Measurements from ENCODE around the gene CDT1. TPM values are rescaled to one million over a fixed set of nuclear protein-coding genes. Genes with fewer than 3 reads are reported as not detected.

Gene CDT1
- total RNA-seq, 3 donors from 2014 or later (not counting 1 experiment from before 2014, with no cell fraction given) = 2.2 to 3.8 (median 2.6) TPM

- H3K27me3 Mint-ChIP-seq (ENCODE audit: low read depth in 2 of 2) = no peaks in the 10 kb centered on the region
- no peak overlapping the region for H3K4me3 ChIP-seq (ENCODE audit: low read length)
- no peaks in the 10 kb centered on the region for H3K9me3 ChIP-seq (ENCODE audit: control insufficient read depth, insufficient read depth, low read length)
- no peak for TF ChIP-seq CTCF (IDR thresholded peaks at IDR 0.05)
- no peaks in the 10 kb centered on the region for H3K4me1 Mint-ChIP-seq
- H3K4me1 ChIP-seq (ENCODE audit: control insufficient read depth, insufficient read depth, low read length) = no peaks in the 10 kb centered on the region
- 96% methylated on average over 12 of the region's 12 CpGs for whole genome bisulfite sequencing (ENCODE audit: insufficient coverage)
- no peak overlapping the region for H3K27ac ChIP-seq (ENCODE audit: low read length)
- no peaks in the 10 kb centered on the region for H3K9me3 Mint-ChIP-seq
- intact Hi-C loops (cut with micrococcal nuclease) = no loop called here
- no peak for ATAC-seq
- no peaks in the 10 kb centered on the region for H3K36me3 Mint-ChIP-seq
- H3K27ac Mint-ChIP-seq = no peak overlapping the region
- no peak for DNase-seq
- H3K4me3 Mint-ChIP-seq = no peak overlapping the region
- H3K36me3 ChIP-seq (ENCODE audit: control insufficient read depth, insufficient read depth, low read length) = peaks cover 18% of the 10 kb centered on the region
- H3K27me3 ChIP-seq (ENCODE audit: control insufficient read depth, insufficient read depth, low read length) = no peaks in the 10 kb centered on the region
These were observed 21.6 kb downstream of the CDT1 start for GRCh38 chr16:88825146-88825545.

DNA sequence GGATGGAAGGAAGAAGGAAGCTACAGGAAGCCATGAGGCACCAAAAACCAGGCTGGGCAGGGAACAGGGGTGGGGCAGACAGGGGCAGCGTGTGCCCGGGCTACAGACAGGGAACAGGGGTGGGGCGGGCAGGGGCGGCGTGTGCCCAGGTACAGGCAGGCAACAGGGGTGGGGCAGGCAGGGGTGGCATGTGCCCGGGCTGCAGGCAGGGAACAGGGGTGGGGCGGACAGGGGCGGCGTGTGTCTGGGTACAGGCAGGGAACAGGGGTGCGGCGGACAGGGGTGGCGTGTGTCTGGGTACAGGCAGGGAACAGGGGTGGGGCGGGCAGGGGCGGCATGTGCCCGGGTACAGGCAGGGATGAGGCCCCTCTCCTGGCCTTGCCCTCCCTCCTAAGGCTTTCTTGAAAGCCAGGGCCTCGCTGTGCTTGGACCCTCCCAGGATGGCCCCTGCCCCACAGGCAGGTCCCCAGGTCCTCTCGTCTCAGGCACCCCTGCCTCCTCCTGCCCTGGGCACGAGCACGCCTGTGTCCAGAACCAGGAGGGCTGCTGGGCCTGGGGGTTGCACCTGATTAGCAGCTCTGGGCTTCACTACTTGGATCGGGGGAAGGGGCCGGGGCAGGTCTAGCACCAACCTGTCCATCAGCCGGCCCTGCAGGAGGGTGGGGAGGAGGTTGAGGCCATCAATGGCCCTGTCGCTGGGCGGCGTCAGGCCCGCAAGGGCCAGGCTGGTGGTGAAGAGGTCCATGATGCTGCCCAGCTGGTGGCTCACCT is 22.7 kb downstream of the CDT1 start:
- no peaks in the 10 kb centered on the region for H3K4me1 Mint-ChIP-seq
- H3K4me3 Mint-ChIP-seq = no peak overlapping the region
- H3K27me3 Mint-ChIP-seq (ENCODE audit: low read depth in 2 of 2) = no peaks in the 10 kb centered on the region
- no peaks in the 10 kb centered on the region for H3K36me3 Mint-ChIP-seq
- Histone ChIP-seq H3K27me3 (ENCODE audit: control insufficient read depth, insufficient read depth, low read length) (no peaks in the 10 kb centered on the region), H3K4me3 (ENCODE audit: low read length) (no peak overlapping the region), H3K36me3 (ENCODE audit: control insufficient read depth, insufficient read depth, low read length) (peaks cover 17% of the 10 kb centered on the region), H3K9me3 (ENCODE audit: control insufficient read depth, insufficient read depth, low read length) (no peaks in the 10 kb centered on the region), H3K4me1 (ENCODE audit: control insufficient read depth, insufficient read depth, low read length) (no peaks in the 10 kb centered on the region), H3K27ac (ENCODE audit: low read length) (no peak overlapping the region)
- no peak overlapping the region for H3K27ac Mint-ChIP-seq
- no peaks in the 10 kb centered on the region for H3K9me3 Mint-ChIP-seq
- TF ChIP-seq CTCF (IDR thresholded peaks at IDR 0.05) = no peak
- DNase-seq (no peak), ATAC-seq (no peak)
- 95% methylated on average over 26 of the region's 26 CpGs for WGBS (ENCODE audit: insufficient coverage)
- intact Hi-C loops (cut with micrococcal nuclease) = no loop called here

- H3K36me3 Mint-ChIP-seq = no peaks in the 10 kb centered on the region
- no peak overlapping the region for H3K27ac Mint-ChIP-seq
- no peak for ATAC-seq
These were observed 24.1 kb downstream of the CDT1 start for GRCh38 chr16:88827727-88828126.

More at GRCh38 chr16:88827727-88828126, 24.1 kb downstream of the CDT1 start:
- Histone ChIP-seq H3K27ac (ENCODE audit: low read length) (no peak overlapping the region), H3K9me3 (ENCODE audit: control insufficient read depth, insufficient read depth, low read length) (no peaks in the 10 kb centered on the region), H3K4me1 (ENCODE audit: control insufficient read depth, insufficient read depth, low read length) (no peaks in the 10 kb centered on the region), H3K36me3 (ENCODE audit: control insufficient read depth, insufficient read depth, low read length) (peaks cover 6% of the 10 kb centered on the region), H3K4me3 (ENCODE audit: low read length) (no peak overlapping the region), H3K27me3 (ENCODE audit: control insufficient read depth, insufficient read depth, low read length) (no peaks in the 10 kb centered on the region)
- Mint-ChIP-seq H3K9me3 (no peaks in the 10 kb centered on the region), H3K27me3 (ENCODE audit: low read depth in 2 of 2) (no peaks in the 10 kb centered on the region), H3K4me3 (no peak overlapping the region), H3K4me1 (no peaks in the 10 kb centered on the region)
- intact Hi-C loops (cut with micrococcal nuclease) = no loop called here
- WGBS (ENCODE audit: insufficient coverage) = 96% methylated on average over 21 of the region's 21 CpGs
- TF ChIP-seq CTCF (IDR thresholded peaks at IDR 0.05) = no peak
- DNase-seq = no peak

Measured in natural killer cell (primary cell).